Activated CD4-positive, alpha-beta T cell treated with anti-CD3 and anti-CD28 coated beads, Interleukin-10, Interleukin-2, amounts not matched to agents 100 ng/mL and 50 ng/mL, durations not matched to agents 16 hours and 8 hours (primary cell): Measurements from ENCODE around the gene PLK3.
"Not testable (repeated sequence)": the region's sequence is repeated elsewhere in the genome, so short reads cannot be mapped to it uniquely, and the experiment has no call there.

Experiments used
- DNase-seq: peaks from one replicate; pipeline ENCODE4 v3.0.0-alpha.2; 2020

Gene PLK3

DNA sequence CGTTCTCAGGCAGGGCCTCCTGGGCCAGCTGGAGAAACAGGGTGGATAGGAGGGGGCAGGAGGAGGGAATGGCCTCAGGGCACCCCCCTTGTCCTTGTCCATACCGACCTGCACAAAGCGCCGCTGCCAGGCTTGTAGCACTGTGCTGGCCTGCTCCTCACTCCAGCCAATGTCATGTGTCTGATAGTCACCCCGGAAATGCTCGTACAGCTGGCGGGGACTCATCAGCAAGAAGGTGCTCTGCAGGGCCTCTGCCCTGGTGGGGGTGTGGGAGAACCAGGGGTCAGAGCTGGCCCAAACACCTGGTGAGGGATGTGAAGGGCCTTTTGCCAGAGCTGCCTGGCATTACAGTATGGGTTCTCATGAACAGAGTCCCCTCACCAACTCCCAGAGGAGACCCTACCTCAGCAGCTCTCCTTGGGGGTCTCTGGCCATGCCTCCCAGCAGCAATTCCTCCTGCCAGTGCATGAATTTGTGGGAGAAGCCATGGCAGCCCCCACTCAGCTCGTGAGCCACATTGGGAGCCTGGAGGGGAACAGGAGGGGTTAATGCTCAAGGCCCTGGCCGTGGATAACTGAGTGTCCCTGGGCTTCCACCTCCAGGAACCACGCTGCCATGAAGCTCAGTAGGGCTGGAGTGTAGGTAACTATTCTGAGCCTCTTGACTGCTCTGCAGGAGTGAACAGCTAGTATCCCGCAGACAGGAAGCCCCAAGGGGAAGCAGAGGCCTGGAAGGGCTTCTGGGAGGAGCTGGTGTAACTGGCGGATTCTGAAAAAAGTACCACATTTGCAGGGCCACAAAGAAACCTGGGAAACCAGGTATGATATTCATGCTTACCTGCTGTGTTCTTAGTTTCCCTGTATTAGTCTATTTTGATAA, 29.6 kb downstream of the PLK3 start:
- DNase-seq, result no peak

DNA sequence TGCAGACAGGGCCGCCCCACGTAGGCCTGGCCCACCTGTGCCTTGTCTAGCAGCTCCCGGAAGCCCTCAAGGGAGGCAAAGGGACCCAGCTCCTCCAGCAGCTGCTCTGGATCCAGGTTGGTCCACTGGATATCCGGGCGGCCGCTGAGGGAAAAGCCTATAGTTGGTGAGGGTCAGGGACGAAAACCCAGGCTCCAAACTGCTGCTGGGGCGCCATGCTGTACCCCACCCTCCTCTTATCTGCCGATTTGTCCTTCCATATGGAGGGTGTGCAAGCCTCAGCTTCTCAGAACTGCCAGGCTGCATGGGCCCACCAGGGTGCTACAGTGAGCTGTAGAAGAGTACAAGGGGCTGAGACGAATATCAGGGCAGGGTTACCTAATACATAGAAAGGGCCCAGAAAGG, 30.7 kb downstream of the PLK3 start:
- DNase-seq, result no peak

DNA sequence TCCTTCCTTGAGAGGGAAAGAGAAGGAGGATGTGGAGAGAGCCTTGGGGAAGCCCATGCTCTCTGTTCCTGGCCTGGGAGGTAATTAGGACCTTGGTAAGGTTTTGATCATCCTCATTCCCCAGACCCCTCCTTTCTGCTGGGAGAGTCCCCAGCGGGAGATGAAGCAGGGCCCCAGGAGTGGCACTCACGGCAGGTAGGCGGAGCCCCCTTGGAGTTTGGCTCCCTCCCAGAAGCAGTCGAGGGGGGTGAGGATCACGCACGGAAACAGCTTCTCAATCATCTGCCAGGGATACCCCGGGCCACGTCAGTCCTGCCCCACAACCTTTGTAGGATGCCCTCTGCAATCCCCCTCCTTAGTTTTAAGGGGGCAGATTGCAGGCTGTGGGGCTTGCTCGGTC, 31.3 kb downstream of the PLK3 start:
- no peak for DNase-seq

DNA sequence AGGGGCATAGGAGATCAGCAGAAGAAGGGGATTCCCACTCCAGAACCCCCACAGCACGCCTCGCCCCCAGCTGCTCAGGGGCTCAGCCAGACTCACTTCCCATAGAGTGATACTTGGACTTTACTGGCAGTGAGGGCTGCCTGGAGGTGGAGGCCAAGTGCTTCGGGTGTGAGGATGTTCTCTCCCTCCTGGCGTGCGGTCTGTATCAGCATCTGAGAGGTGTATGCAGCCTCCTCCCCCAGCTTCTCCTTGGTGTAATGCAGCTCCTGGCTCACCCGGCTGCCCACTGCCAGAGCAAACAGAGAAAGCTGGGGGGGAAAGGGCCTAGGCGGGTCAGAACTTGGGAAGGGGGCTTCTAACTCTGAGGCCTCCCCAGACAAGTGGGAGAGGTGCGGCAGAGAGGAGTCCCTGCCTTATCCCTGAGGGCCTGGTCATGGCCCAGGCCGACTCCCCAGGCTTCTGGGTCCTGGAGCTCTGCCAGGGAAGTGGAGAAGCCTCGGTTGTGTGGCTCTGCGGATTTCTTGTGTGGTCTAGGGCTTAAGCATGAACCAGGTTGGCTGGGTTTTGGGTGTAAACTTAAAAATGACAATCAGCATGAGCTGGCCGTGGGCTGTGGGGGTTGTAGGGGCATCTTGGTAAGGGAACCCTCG, 32.0 kb downstream of the PLK3 start:
- no peak for DNase-seq

DNA sequence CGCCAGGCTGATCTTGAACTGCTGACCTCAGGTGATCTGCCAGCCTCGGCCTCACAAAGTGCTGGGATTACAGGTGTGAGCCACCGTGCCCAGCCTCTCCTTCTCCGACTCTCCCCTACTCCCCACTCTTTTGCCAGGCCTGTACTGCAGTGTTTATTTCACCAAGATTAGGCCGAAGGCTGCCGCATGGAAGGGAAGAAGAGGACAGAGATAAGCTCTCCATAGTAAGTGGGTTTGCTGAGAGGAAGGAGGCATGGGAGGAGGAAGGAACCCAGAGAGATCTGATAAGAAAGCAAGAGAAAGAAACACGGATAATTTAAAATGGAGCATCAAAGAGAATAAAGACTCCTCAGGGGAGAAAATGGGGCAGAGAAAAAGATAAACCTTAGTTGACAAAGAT, 34.2 kb downstream of the PLK3 start:
- DNase-seq, result no peak

DNA sequence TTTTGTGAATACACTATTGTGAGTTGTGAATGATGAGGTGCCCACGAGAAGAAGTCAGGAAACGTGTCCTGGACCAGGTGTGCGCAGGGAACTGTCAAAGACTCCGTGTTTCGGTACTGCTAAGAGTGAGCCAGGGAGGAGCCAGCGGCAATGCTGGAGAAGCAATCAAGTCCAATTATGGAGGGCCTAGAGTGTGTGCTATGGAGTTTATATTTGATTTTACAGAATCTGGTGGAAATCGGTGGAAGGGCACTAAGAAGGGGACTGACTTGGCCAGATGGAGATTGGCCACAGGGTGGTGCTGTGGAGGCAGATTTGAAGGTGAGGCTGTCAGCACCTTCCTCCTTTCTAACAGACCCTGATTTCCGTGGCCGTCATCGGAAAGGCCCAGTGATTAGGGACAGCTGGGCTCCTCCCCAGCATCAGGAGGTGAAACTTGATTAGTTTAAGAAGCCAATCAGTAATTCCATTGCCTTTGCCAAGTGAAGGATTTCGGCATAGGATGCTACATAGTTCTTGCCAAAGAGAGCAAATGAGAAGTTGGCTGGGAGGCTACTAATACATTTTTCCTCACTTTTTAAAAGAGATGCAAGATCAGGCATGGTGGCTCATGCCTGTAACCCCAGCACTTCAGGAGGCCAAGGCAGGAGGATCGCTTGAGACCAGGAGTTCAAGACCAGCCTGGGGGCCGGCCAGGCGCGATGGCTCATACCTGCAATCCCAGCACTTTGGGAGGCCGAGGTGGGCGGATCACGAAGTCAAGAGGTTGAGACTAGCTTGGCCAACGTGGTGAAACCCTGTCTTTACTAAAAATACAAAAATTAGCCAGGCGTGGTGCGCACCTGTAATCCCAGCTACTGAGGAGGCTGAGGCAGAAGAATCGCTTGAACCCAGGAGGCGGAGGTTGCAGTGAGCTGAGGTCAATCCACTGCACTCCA, 35.8 kb downstream of the PLK3 start:
- DNase-seq, result peak; percentile 91

DNA sequence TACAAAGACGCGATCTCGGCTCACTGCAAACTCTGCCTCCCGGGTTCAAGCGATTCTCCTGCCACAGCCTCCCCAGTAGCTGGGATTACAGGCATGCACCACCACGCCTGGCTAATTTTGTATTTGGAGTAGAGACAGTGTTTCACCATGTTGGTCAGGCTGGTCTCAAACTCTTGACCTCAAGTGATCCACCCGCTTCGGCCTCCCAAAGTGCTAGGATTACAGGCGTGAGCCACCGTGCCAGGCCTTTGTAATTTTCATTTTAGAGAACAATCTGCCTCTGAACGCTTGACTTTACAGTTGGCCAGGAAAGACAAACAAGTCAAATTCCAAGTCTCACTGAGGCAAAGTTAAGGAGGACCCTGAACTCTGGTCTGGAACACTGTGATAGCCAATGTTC, 38.1 kb downstream of the PLK3 start:
- DNase-seq, result not testable (repeated sequence)

DNA sequence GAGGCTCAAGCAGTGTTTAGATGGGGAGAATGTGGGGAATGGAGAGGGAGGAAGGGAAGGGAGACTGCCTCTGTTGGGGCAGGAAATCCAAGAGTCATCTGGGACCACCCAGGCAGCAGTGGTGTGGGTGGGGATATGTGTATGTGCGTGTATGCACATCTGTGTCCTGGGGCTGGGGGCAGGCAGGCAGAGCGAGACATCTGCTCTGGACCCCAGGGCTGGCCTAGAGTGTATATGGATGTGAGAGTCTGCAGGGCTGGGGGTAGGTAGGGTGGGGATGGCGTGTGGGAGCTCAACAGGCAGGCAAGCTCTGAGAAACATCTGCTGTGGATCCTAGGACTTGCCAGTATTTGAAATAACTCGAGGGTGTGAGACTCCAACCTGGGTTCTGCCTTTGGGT, 39.4 kb downstream of the PLK3 start:
- DNase-seq, result no peak

DNA sequence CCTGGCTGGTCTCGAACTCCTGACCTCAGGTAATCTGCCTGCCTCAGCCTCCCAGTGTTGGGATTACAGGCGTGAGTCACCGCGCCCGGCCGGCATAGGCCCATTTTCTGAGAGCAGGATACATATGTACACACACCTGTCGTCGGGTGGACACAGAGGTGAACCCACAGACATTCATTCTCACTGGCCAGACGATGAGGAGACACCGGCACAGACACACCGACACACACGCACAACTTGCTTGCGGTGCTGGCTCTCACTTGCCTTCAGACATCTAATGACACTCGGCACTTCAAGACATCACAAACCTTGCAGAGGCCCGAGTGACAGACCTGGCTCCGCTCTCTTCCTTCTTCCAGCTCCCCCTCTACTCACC, 42.3 kb downstream of the PLK3 start:
- no peak for DNase-seq

DNA sequence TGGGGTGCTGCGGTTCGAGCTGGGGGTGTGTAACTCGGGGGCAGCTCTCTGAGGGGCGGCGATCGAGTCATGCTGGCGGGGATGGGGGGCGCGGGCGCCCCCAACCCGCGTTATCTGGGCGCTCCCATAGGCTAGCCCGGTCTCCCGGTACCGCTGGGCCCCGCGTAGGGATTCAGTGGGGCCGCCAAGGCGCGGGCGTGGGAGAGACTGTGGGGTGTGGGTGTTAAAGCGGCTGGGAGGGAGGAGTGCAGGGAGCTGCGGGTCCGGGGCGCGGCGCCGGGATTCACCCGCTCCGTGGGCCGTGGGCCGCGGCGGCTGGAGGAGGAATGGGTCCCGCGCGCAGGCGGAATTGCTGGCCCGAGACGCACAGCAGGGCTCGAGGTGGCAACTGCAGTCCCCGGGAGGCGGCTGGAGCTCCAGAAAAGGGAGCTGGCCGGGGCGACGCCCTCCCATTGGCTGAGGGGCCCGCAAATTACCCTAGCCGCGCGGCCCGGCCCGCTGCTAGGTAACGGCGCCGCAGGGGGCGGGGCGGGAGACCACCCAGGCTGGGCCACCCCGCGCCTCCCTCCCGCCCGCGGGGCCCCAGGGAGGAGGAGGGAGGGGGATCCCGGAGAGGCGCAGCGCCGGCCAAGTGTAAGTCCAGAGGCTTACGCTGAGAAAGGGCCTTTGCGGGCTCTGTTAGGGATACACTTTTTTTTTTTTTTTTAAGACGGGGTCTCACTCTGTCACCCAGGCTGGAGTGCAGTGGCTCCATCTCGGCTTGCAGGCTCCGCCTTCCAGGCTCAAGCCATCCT, 42.9 kb downstream of the PLK3 start, which contains the start of gene PTCH2:
PTCH2 (minus strand) TSS at position 392 of the 794 bp plus-strand sequence; CDS start at position 71, 321 bp downstream.
- DNase-seq, result peak; percentile 21

DNA sequence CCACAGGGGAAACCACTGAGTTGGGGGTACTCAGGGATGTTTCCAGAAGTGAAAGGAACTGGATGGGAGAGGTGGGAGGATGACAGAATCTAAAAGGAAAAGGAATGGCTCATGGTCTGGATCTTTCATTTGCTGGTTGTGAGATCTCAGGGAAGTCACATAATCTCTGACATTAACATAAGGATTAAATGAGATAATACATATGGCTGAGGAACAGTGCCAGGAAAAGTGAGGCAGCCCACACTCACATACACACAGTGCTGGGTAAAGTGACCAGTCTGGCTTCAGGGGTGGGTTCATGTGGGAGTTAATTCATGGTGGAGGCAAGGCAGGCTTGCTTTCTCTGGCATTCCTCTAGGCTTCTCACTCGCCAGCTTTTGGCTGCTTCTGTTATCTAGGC, 46.8 kb downstream of the PLK3 start:
- no peak for DNase-seq

DNA sequence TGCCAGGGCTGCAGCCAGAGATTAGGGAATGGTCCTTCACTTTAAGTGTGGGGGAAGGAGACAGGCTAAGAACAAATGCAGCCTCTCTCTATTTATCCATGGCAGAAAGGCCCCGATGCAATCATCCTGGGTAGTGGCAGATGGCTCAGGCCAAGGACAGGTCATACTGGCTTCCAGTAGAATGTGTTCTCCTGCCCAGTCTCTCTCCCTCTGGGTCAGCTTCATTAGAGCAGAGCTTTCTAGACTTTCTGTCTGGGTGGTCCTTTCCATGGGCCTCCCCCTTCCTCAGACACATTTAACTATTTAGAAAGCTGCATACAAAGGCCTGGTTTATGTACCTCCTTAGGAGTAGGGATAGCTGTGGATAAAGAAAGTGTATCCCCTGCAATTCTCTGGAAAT, 47.7 kb downstream of the PLK3 start:
- DNase-seq, result no peak

DNA sequence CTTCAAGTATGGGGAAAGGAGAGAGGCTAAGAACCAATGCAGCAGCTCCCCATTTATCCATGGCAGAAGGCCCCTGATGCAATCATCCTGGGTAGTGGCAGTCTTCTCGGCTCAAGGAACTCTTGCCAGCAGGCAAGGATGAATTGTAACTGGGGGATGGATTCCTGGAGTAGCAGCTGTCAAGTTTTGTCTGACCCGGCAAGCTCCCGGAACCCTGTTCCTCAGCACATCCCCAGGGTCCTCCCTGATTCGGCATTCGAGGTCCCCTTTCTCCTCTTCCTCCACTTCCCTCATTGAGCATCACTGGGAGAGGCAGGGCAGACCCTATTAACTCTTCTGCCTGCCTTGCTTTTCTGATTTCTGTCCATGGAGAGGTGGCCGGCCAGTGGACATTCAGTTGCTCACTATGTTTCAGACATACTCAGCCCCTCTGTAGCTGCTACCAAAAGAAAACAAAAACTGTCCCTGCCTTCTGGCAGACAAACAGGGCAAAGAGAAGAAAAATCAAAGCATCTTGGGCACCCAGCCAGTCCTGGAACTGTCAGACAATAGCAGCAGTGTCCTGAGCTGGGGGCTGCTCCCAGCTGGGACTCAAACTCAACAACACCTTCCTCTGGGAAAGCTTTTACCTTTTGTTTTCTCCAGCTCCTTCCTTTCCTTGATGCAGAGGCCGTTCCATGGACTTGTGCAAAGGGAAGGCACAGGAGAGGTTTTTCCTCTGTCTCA, 48.4 kb downstream of the PLK3 start:
- no peak for DNase-seq

DNA sequence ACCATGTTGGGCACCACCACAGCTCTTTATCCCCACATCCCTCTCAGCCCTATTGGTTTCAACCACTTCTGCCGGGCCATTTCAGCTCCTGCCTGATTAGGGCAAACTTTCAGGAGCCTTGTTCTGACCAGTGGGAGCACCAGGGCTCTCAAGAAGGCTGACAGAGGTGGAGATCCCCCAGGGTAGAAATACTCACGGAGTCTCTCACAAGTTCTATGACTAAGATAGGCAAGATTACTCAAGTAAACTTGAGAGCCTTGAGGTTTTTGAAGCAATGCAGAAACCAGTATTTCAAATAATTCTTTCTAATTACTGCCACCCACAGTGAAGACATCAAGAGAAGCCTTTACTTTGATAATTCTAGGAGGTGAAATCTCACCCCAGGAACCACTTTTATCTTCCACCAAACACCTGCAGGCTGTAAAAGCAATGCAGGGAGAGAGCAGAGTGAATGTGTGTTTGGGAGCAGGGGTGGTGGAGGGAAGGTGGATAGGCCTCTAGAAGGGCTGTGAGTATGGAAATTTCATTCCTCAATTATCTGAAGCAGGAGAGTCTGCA, 49.5 kb downstream of the PLK3 start:
- no peak for DNase-seq

DNA sequence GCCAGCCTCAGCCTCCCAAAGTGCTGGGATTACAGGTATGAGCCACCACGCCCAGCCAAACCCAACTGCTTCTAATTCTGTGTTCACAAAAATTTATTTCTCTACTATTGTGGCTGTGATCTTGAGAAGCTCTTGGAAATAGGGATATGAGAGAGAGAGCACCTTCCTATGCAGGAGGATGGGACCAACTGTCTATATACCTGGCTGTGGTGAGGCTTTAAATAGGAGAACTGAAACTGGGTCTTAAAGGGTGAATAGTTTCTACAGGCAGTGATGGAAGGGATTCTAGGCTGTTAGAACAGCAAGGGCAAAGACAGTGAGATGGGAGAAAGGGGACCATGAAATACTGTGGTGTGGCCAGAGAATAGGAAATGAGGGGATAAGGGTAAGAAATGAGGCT, 51.1 kb downstream of the PLK3 start:
- DNase-seq, result no peak

DNA sequence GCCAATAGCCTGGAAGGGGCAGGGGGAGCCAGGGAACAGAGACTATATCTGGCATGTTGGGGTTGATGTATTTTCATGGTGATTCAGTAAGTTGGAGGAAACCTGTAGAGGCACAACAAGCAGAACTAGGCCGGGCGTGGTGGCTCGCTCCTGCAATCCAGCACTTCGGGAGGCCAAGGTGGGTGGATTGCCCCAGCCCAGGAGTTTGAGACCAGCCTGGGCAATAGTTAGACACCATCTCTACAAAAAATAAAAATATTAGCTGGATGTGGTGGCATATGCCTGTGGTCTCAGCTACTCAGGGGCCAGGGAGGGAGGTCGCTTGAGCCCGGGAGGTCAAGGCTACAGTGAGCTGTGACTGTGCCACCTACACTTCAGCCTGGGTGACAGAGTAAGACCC, 53.0 kb downstream of the PLK3 start:
- DNase-seq, result no peak

DNA sequence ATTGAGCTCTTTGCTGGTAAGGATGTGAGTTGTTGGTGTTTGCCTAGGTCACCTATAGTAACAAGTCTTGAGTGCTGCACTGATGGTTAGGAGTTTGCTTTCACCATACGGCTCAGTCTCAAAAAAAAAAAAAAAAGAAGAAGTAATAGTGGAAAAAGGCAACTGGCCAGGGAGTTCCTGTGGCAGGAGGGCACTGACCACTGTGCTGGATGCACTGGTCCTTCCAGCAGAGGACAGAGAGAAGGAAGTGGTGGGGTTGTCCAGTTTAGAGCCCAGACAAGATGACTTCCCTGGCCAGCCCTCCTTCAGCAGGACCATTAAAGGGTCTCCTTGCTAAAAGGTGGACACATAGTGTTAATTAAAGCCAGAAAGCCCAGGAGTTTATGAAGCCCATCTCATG, 54.8 kb downstream of the PLK3 start:
- DNase-seq, result no peak
